ENCODE measurements around the gene STOML1.
A peak's percentile ranks its signal among the peaks of the same experiment; 100 is the strongest.

The STOML1 gene

GRCh38 chr15:74032606-74033561, 40.8 kb upstream of the STOML1 start:
- peaks cover 51% of the 10 kb centered on the region for H3K36me3 ChIP-seq (ENCODE audit: insufficient read depth, low read length)
- no peaks in the 10 kb centered on the region for H3K9me3 ChIP-seq (ENCODE audit: low read length)
- H3K4me1 ChIP-seq (ENCODE audit: insufficient read depth, low read length): peaks cover 18% of the 10 kb centered on the region
- no peak overlapping the region for H3K4me3 ChIP-seq (ENCODE audit: low read depth in 1 of 2, low read length in 2 of 2)
- no peak overlapping the region for H3K9ac ChIP-seq (ENCODE audit: low read length)
- H3K27me3 ChIP-seq (ENCODE audit: control insufficient read depth in 1 of 2, insufficient read depth in 2 of 2, low read length in 2 of 2): no peaks in the 10 kb centered on the region
- no peak overlapping the region for H3K27ac ChIP-seq (ENCODE audit: low read depth, low read length)

- no peak overlapping the region for H3K27ac ChIP-seq (ENCODE audit: low read depth, low read length)
- peaks cover 42% of the 10 kb centered on the region for H3K36me3 ChIP-seq (ENCODE audit: insufficient read depth, low read length)
- H3K4me3 ChIP-seq (ENCODE audit: low read depth in 1 of 2, low read length in 2 of 2): no peak overlapping the region
- H3K4me1 ChIP-seq (ENCODE audit: insufficient read depth, low read length): peaks cover 21% of the 10 kb centered on the region
- no peaks in the 10 kb centered on the region for H3K9me3 ChIP-seq (ENCODE audit: low read length)
- H3K9ac ChIP-seq (ENCODE audit: low read length): no peak overlapping the region
- H3K27me3 ChIP-seq (ENCODE audit: control insufficient read depth in 1 of 2, insufficient read depth in 2 of 2, low read length in 2 of 2): no peaks in the 10 kb centered on the region
Observed at GRCh38 chr15:74032046-74032445, 40.0 kb upstream of the STOML1 start.

- peaks cover 36% of the 10 kb centered on the region for H3K4me1 ChIP-seq (ENCODE audit: insufficient read depth, low read length)
- H3K9me3 ChIP-seq (ENCODE audit: low read length): no peaks in the 10 kb centered on the region
- H3K36me3 ChIP-seq (ENCODE audit: insufficient read depth, low read length): peaks cover 33% of the 10 kb centered on the region
- H3K27ac ChIP-seq (ENCODE audit: low read depth, low read length): peak overlapping the region; percentile 64
- no peak overlapping the region for H3K4me3 ChIP-seq (ENCODE audit: low read depth in 1 of 2, low read length in 2 of 2)
- no peaks in the 10 kb centered on the region for H3K27me3 ChIP-seq (ENCODE audit: control insufficient read depth in 1 of 2, insufficient read depth in 2 of 2, low read length in 2 of 2)
- no peak overlapping the region for H3K9ac ChIP-seq (ENCODE audit: low read length)
Observed at GRCh38 chr15:74028646-74029045, 36.6 kb upstream of the STOML1 start.

GRCh38 chr15:74027688-74028087, 35.6 kb upstream of the STOML1 start:
- H3K27ac ChIP-seq (ENCODE audit: low read depth, low read length): peak overlapping the region; percentile 41

GRCh38 chr15:74025436-74025835, 33.3 kb upstream of the STOML1 start:
- H3K4me3 ChIP-seq (ENCODE audit: low read depth in 1 of 2, low read length in 2 of 2): no peak overlapping the region
- H3K4me1 ChIP-seq (ENCODE audit: insufficient read depth, low read length): peaks cover 41% of the 10 kb centered on the region
- H3K27me3 ChIP-seq (ENCODE audit: control insufficient read depth in 1 of 2, insufficient read depth in 2 of 2, low read length in 2 of 2): no peaks in the 10 kb centered on the region
- H3K9ac ChIP-seq (ENCODE audit: low read length): no peak overlapping the region
- H3K36me3 ChIP-seq (ENCODE audit: insufficient read depth, low read length): peaks cover 39% of the 10 kb centered on the region
- H3K27ac ChIP-seq (ENCODE audit: low read depth, low read length): no peak overlapping the region
- H3K9me3 ChIP-seq (ENCODE audit: low read length): no peaks in the 10 kb centered on the region

More at GRCh38 chr15:74027688-74028087, 35.6 kb upstream of the STOML1 start:
- H3K9ac ChIP-seq (ENCODE audit: low read length): no peak overlapping the region
- peaks cover 33% of the 10 kb centered on the region for H3K36me3 ChIP-seq (ENCODE audit: insufficient read depth, low read length)
- H3K9me3 ChIP-seq (ENCODE audit: low read length): no peaks in the 10 kb centered on the region
- H3K4me3 ChIP-seq (ENCODE audit: low read depth in 1 of 2, low read length in 2 of 2): no peak overlapping the region
- peaks cover 41% of the 10 kb centered on the region for H3K4me1 ChIP-seq (ENCODE audit: insufficient read depth, low read length)
- no peaks in the 10 kb centered on the region for H3K27me3 ChIP-seq (ENCODE audit: control insufficient read depth in 1 of 2, insufficient read depth in 2 of 2, low read length in 2 of 2)

- Histone ChIP-seq H3K36me3 (ENCODE audit: insufficient read depth, low read length) (peaks cover 39% of the 10 kb centered on the region), H3K27ac (ENCODE audit: low read depth, low read length) (peak overlapping the region; percentile 35), H3K4me1 (ENCODE audit: insufficient read depth, low read length) (peaks cover 41% of the 10 kb centered on the region), H3K9ac (ENCODE audit: low read length) (no peak overlapping the region), H3K4me3 (ENCODE audit: low read depth in 1 of 2, low read length in 2 of 2) (no peak overlapping the region), H3K9me3 (ENCODE audit: low read length) (no peaks in the 10 kb centered on the region), H3K27me3 (ENCODE audit: control insufficient read depth in 1 of 2, insufficient read depth in 2 of 2, low read length in 2 of 2) (no peaks in the 10 kb centered on the region)
Observed at GRCh38 chr15:74024687-74025086, 32.6 kb upstream of the STOML1 start.

- Histone ChIP-seq H3K27me3 (ENCODE audit: control insufficient read depth in 1 of 2, insufficient read depth in 2 of 2, low read length in 2 of 2) (no peaks in the 10 kb centered on the region), H3K9ac (ENCODE audit: low read length) (no peak overlapping the region), H3K4me3 (ENCODE audit: low read depth in 1 of 2, low read length in 2 of 2) (no peak overlapping the region), H3K9me3 (ENCODE audit: low read length) (no peaks in the 10 kb centered on the region), H3K4me1 (ENCODE audit: insufficient read depth, low read length) (peaks cover 35% of the 10 kb centered on the region), H3K27ac (ENCODE audit: low read depth, low read length) (no peak overlapping the region), H3K36me3 (ENCODE audit: insufficient read depth, low read length) (peaks cover 39% of the 10 kb centered on the region)
Observed at GRCh38 chr15:74022706-74023470, 30.8 kb upstream of the STOML1 start.

- Histone ChIP-seq H3K27ac (ENCODE audit: low read depth, low read length) (no peak overlapping the region), H3K9ac (ENCODE audit: low read length) (no peak overlapping the region), H3K36me3 (ENCODE audit: insufficient read depth, low read length) (peaks cover 34% of the 10 kb centered on the region), H3K4me1 (ENCODE audit: insufficient read depth, low read length) (peaks cover 15% of the 10 kb centered on the region), H3K27me3 (ENCODE audit: control insufficient read depth in 1 of 2, insufficient read depth in 2 of 2, low read length in 2 of 2) (no peaks in the 10 kb centered on the region), H3K4me3 (ENCODE audit: low read depth in 1 of 2, low read length in 2 of 2) (no peak overlapping the region), H3K9me3 (ENCODE audit: low read length) (no peaks in the 10 kb centered on the region)
Observed at GRCh38 chr15:74019734-74020133, 27.6 kb upstream of the STOML1 start.

GRCh38 chr15:74013374-74013894, 21.3 kb upstream of the STOML1 start:
- Histone ChIP-seq H3K9me3 (ENCODE audit: low read length) (no peaks in the 10 kb centered on the region), H3K36me3 (ENCODE audit: insufficient read depth, low read length) (peaks cover 7% of the 10 kb centered on the region), H3K27me3 (ENCODE audit: control insufficient read depth in 1 of 2, insufficient read depth in 2 of 2, low read length in 2 of 2) (no peaks in the 10 kb centered on the region), H3K4me1 (ENCODE audit: insufficient read depth, low read length) (peaks cover 36% of the 10 kb centered on the region), H3K9ac (ENCODE audit: low read length) (no peak overlapping the region), H3K27ac (ENCODE audit: low read depth, low read length) (no peak overlapping the region), H3K4me3 (ENCODE audit: low read depth in 1 of 2, low read length in 2 of 2) (no peak overlapping the region)

- Histone ChIP-seq H3K4me3 (ENCODE audit: low read depth in 1 of 2, low read length in 2 of 2) (peak overlapping the region in 1 of 2 donors; percentile 33), H3K9ac (ENCODE audit: low read length) (no peak overlapping the region), H3K27me3 (ENCODE audit: control insufficient read depth in 1 of 2, insufficient read depth in 2 of 2, low read length in 2 of 2) (no peaks in the 10 kb centered on the region), H3K27ac (ENCODE audit: low read depth, low read length) (no peak overlapping the region), H3K36me3 (ENCODE audit: insufficient read depth, low read length) (peaks cover 7% of the 10 kb centered on the region), H3K9me3 (ENCODE audit: low read length) (no peaks in the 10 kb centered on the region), H3K4me1 (ENCODE audit: insufficient read depth, low read length) (peaks cover 53% of the 10 kb centered on the region)
Observed at GRCh38 chr15:74011610-74012009, 19.5 kb upstream of the STOML1 start.

GRCh38 chr15:74010929-74011540, 18.9 kb upstream of the STOML1 start:
- H3K4me3 ChIP-seq (ENCODE audit: low read depth in 1 of 2, low read length in 2 of 2): peak overlapping the region in 1 of 2 donors; percentile 33

More at GRCh38 chr15:74010929-74011540, 18.9 kb upstream of the STOML1 start:
- Histone ChIP-seq H3K36me3 (ENCODE audit: insufficient read depth, low read length) (peaks cover 7% of the 10 kb centered on the region), H3K9me3 (ENCODE audit: low read length) (no peaks in the 10 kb centered on the region), H3K9ac (ENCODE audit: low read length) (no peak overlapping the region), H3K27me3 (ENCODE audit: control insufficient read depth in 1 of 2, insufficient read depth in 2 of 2, low read length in 2 of 2) (no peaks in the 10 kb centered on the region), H3K4me1 (ENCODE audit: insufficient read depth, low read length) (peaks cover 59% of the 10 kb centered on the region), H3K27ac (ENCODE audit: low read depth, low read length) (no peak overlapping the region)
